ENCODE results near the gene CACNA2D4.

Gene CACNA2D4

GRCh38 chr12:1810931-1811280 lies 107.5 kb downstream of the CACNA2D4 start:
- no peaks in the 10 kb centered on the region for H4K20me1 ChIP-seq (ENCODE audit: insufficient read depth, low read length)
- H3K9me3 ChIP-seq (replicated peaks; ENCODE audit: insufficient read depth, low read length) = no peaks in the 10 kb centered on the region
- H3K4me1 ChIP-seq (ENCODE audit: low read length) = 0 out of 2 replicates have a peak, but pooled peaks cover 8% of the 10 kb centered on the region
- no peak overlapping the region for H3K27ac ChIP-seq (ENCODE audit: low read length)
- no peak for DNase-seq
- H3F3A ChIP-seq (ENCODE audit: insufficient read depth, low read length) = no peaks in the 10 kb centered on the region
- peaks cover 45% of the 10 kb centered on the region for H3K27me3 ChIP-seq (replicated peaks; ENCODE audit: insufficient read depth, low read length)
- H3K4me2 ChIP-seq (ENCODE audit: low read depth, low read length) = no peak overlapping the region
- no peaks in the 10 kb centered on the region for H3K9me2 ChIP-seq (replicated peaks; ENCODE audit: insufficient read depth, low read length)
- no peak overlapping the region for H2AFZ ChIP-seq (ENCODE audit: low read length)
- no peaks in the 10 kb centered on the region for H3K79me2 ChIP-seq (ENCODE audit: low read length)
- H3K9ac ChIP-seq (ENCODE audit: low read length) = no peak overlapping the region
- no peaks in the 10 kb centered on the region for H3K36me3 ChIP-seq (replicated peaks; ENCODE audit: insufficient read depth, low read length)
- TF ChIP-seq EZH2phosphoT487 (IDR thresholded peaks at IDR 0.05; ENCODE audit: low read length) (no peak), CTCF (IDR thresholded peaks at IDR 0.05; ENCODE audit: low read length) (no peak), EZH2 (optimal IDR thresholded peaks at IDR 0.05; ENCODE audit: low read depth, low read length) (no peak)
- H3K4me3 ChIP-seq (ENCODE audit: low read length) = no peak overlapping the region

GRCh38 chr12:1810201-1810930 lies 108.1 kb downstream of the CACNA2D4 start:
- 0 out of 2 replicates have a peak, but pooled peaks cover 8% of the 10 kb centered on the region for H3K4me1 ChIP-seq (ENCODE audit: low read length)
- no peak overlapping the region for H3K4me3 ChIP-seq (ENCODE audit: low read length)
- H3K36me3 ChIP-seq (replicated peaks; ENCODE audit: insufficient read depth, low read length) = no peaks in the 10 kb centered on the region
- no peaks in the 10 kb centered on the region for H4K20me1 ChIP-seq (ENCODE audit: insufficient read depth, low read length)
- DNase-seq = no peak
- no peak overlapping the region for H2AFZ ChIP-seq (ENCODE audit: low read length)
- no peaks in the 10 kb centered on the region for H3F3A ChIP-seq (ENCODE audit: insufficient read depth, low read length)
- H3K9ac ChIP-seq (ENCODE audit: low read length) = no peak overlapping the region
- H3K27me3 ChIP-seq (replicated peaks; ENCODE audit: insufficient read depth, low read length) = peaks cover 40% of the 10 kb centered on the region
- no peaks in the 10 kb centered on the region for H3K9me2 ChIP-seq (replicated peaks; ENCODE audit: insufficient read depth, low read length)
- no peak overlapping the region for H3K4me2 ChIP-seq (ENCODE audit: low read depth, low read length)
- no peaks in the 10 kb centered on the region for H3K79me2 ChIP-seq (ENCODE audit: low read length)
- H3K27ac ChIP-seq (ENCODE audit: low read length) = no peak overlapping the region
- no peaks in the 10 kb centered on the region for H3K9me3 ChIP-seq (replicated peaks; ENCODE audit: insufficient read depth, low read length)
- TF ChIP-seq EZH2 (optimal IDR thresholded peaks at IDR 0.05; ENCODE audit: low read depth, low read length) (no peak), EZH2phosphoT487 (IDR thresholded peaks at IDR 0.05; ENCODE audit: low read length) (no peak), CTCF (IDR thresholded peaks at IDR 0.05; ENCODE audit: low read length) (no peak)

- Histone ChIP-seq H4K20me1 (ENCODE audit: insufficient read depth, low read length) (no peaks in the 10 kb centered on the region), H3K4me2 (ENCODE audit: low read depth, low read length) (no peak overlapping the region), H2AFZ (ENCODE audit: low read length) (no peak overlapping the region), H3K9ac (ENCODE audit: low read length) (no peak overlapping the region), H3K27me3 (replicated peaks; ENCODE audit: insufficient read depth, low read length) (peaks cover 33% of the 10 kb centered on the region), H3K9me3 (replicated peaks; ENCODE audit: insufficient read depth, low read length) (no peaks in the 10 kb centered on the region), H3K4me3 (ENCODE audit: low read length) (no peak overlapping the region), H3K4me1 (ENCODE audit: low read length) (peaks cover 11% of the 10 kb centered on the region), H3K79me2 (ENCODE audit: low read length) (no peaks in the 10 kb centered on the region), H3K27ac (ENCODE audit: low read length) (no peak overlapping the region), H3K9me2 (replicated peaks; ENCODE audit: insufficient read depth, low read length) (no peaks in the 10 kb centered on the region), H3F3A (ENCODE audit: insufficient read depth, low read length) (no peaks in the 10 kb centered on the region), H3K36me3 (replicated peaks; ENCODE audit: insufficient read depth, low read length) (no peaks in the 10 kb centered on the region)
- TF ChIP-seq CTCF (IDR thresholded peaks at IDR 0.05; ENCODE audit: low read length) = no peak
- no peak for TF ChIP-seq EZH2phosphoT487 (IDR thresholded peaks at IDR 0.05; ENCODE audit: low read length)
- TF ChIP-seq EZH2 (optimal IDR thresholded peaks at IDR 0.05; ENCODE audit: low read depth, low read length) = no peak
- DNase-seq = no peak
Measured at GRCh38 chr12:1809591-1810190, 108.8 kb downstream of the CACNA2D4 start.
